ENCODE results near the gene TPGS1.
"Not testable (repeated sequence)": the region's sequence is repeated elsewhere in the genome, so short reads cannot be mapped to it uniquely, and the experiment has no call there.

The TPGS1 gene

GRCh38 chr19:475360-475759 is 31.9 kb upstream of the TPGS1 start:
- no peak for DNase-seq (ENCODE audit: low read depth in 2 of 2)

GRCh38 chr19:478236-478903 is 28.9 kb upstream of the TPGS1 start:
- no peak for DNase-seq (ENCODE audit: low read depth in 2 of 2)

GRCh38 chr19:478976-479375 is 28.3 kb upstream of the TPGS1 start:
- DNase-seq (ENCODE audit: low read depth in 2 of 2), result no peak

GRCh38 chr19:480016-480855 is 27.1 kb upstream of the TPGS1 start:
- peak in 1 of 2 experiments; percentile 37 for DNase-seq (ENCODE audit: low read depth in 2 of 2)

GRCh38 chr19:481100-481499 is 26.2 kb upstream of the TPGS1 start:
- DNase-seq (ENCODE audit: low read depth in 2 of 2), result not testable (repeated sequence)

GRCh38 chr19:482186-483041 is 24.9 kb upstream of the TPGS1 start:
- DNase-seq (ENCODE audit: low read depth in 2 of 2), result no peak

- no peak for DNase-seq (ENCODE audit: low read depth in 2 of 2)
These were observed 23.8 kb upstream of the TPGS1 start for GRCh38 chr19:483332-484072.

- DNase-seq (ENCODE audit: low read depth in 2 of 2), result no peak
These were observed 22.8 kb upstream of the TPGS1 start for GRCh38 chr19:484494-484893.

- no peak for DNase-seq (ENCODE audit: low read depth in 2 of 2)
These were observed 22.2 kb upstream of the TPGS1 start for GRCh38 chr19:485077-485476.

- DNase-seq (ENCODE audit: low read depth in 2 of 2), result no peak
These were observed 21.6 kb upstream of the TPGS1 start for GRCh38 chr19:485583-486236.

- DNase-seq (ENCODE audit: low read depth in 2 of 2), result peak; percentile 86 to 89
These were observed 18.5 kb upstream of the TPGS1 start for GRCh38 chr19:488505-489417.

GRCh38 chr19:489418-490196 is 17.7 kb upstream of the TPGS1 start:
- no peak for DNase-seq (ENCODE audit: low read depth in 2 of 2)

- DNase-seq (ENCODE audit: low read depth in 2 of 2), result no peak
These were observed 16.1 kb upstream of the TPGS1 start for GRCh38 chr19:491146-491741.

- DNase-seq (ENCODE audit: low read depth in 2 of 2), result no peak
These were observed 15.2 kb upstream of the TPGS1 start for GRCh38 chr19:492091-492531.

GRCh38 chr19:493391-494170 is 13.7 kb upstream of the TPGS1 start:
- DNase-seq (ENCODE audit: low read depth in 2 of 2), result no peak

GRCh38 chr19:494171-495080 is 12.9 kb upstream of the TPGS1 start:
- no peak for DNase-seq (ENCODE audit: low read depth in 2 of 2)

- no peak for DNase-seq (ENCODE audit: low read depth in 2 of 2)
These were observed 12.3 kb upstream of the TPGS1 start for GRCh38 chr19:495081-495401.

All from stimulated activated CD4-positive, alpha-beta T cell treated with anti-CD3 and anti-CD28 coated beads, Interleukin-12 subunit alpha, Interleukin-12 subunit beta, amount 100 ng/mL, for 24 hours (primary cell).